GM21825 (cell line): ENCODE measurements around the gene SEMA3E.
"Not testable (repeated sequence)": the region's sequence is repeated elsewhere in the genome, so short reads cannot be mapped to it uniquely, and the experiment has no call there.

Experiments
- ATAC-seq: cut with Tn5 transposase; IDR thresholded peaks from one replicate; pipeline ENCODE4 v1.9.1; 2021; ENCODE audit warnings: mild to moderate bottlenecking, moderate library complexity; ENCODE audit not compliant: unreplicated experiment

Gene SEMA3E

GRCh38 chr7:83562960-83563359 lies 86.0 kb downstream of the SEMA3E start:
- no peak for ATAC-seq

DNA sequence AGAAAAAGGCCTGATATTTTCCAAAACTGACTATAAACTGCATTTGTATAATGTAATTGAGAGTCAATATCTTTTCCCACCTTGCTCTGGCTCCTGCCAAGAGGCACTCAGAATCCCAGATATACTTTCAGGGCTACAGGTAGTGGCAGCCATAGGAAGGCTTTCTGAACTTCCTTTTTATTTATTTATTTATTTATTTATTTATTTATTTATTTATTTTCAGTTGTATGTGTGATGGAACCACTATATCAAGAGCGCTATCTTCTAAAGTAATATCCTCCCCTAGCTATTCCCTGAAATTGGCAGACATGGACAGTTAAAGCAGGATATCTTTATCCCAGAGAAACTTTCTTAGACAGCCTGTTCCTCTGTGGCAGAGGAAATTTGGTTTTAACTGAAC lies 86.7 kb downstream of the SEMA3E start:
- ATAC-seq = no peak

DNA sequence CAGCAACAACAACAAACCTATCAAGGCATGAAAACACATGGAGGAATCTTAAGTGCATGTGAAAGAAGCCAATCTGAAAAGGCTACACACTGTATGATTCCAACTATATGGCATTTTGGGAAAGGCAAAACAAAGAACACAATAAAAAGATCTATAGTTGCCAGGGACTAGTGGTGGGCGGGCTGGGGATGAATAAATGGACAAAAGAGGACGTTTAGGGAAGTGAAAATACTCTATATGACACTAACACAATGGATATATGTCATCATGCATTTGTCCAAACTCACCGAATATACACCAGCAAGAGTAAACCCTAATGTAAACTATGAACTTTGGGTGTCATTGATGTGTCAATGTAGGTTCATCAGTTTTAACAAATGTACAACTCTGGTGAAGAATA lies 89.1 kb downstream of the SEMA3E start:
- ATAC-seq = no peak

- ATAC-seq = not testable (repeated sequence)
Measured at GRCh38 chr7:83552556-83552955, 96.4 kb downstream of the SEMA3E start.

DNA sequence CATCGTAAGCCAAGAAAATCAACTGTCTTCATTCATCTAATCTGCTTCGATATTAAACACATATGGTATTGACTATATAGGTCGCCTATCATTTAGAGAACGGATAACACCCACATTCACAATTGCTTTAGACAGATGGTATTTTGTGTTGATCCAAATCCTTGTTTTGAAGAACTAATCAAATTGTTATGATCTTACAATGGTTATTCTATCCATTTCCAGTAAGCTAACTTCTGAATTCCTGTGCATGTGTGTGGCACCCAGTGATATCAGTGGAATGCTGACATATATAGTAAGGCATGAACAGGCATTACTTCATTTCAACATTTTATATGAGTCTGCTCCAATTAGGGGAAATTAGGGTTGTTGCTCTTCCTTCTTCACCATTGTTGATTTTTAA lies 98.8 kb downstream of the SEMA3E start:
- no peak for ATAC-seq

- no peak for ATAC-seq
Measured at GRCh38 chr7:83548250-83548649, 100.7 kb downstream of the SEMA3E start.

DNA sequence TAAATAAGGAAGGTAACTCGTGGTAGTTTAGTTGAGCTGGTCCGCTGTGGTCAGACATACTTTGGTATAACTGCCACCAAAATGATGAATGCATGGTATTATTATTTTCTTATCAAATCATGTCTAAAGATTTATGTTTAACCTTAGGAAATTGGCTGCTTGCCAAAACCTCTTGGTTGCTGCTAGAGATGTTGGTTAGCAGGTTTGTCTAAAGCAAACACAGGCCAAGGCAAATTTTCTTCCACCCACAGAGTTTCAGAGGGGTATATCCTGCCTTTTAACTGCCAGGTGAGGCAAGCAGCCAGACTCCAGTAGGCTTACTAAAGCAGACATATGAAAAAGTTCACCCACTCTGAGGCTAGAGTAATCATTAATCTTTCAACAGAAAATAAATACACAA lies 101.4 kb downstream of the SEMA3E start:
- ATAC-seq = peak; percentile 60

GRCh38 chr7:83546586-83546985 lies 102.4 kb downstream of the SEMA3E start:
- no peak for ATAC-seq

DNA sequence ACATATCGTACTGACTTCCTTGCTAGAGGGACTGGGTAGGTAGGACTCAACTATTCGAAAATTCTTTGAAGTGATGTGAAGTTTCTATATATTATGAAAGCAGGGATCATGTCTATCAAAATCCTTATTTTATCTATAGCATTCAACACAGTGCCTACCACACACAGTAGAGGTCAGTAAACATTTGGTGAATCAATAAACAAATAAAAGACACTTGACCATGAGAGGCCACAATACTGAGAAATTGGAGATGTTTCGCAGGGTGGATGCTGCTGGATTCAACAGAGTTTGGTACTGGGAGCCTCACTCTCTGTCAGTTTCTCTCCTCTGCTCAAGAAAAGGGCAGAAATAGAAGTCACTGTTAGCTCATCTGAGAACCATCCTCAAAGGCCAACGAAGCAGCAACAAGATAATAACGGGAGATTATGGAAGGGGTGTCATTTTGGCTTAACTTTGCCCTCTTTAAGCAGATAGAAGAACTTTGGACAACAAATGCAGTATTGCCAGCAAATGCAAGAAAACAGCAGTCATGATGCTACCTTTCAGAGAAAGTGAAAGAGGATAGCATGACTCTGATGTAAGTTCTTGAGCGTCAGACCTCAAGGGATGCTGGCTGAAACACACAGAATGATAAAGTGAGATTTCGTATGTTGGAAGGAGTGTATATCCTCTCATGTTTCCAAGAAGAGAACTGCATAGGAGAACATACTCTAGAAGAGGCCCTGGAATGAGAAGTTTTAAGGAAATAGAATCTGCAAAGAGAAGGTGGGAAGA lies 107.6 kb downstream of the SEMA3E start:
- no peak for ATAC-seq

DNA sequence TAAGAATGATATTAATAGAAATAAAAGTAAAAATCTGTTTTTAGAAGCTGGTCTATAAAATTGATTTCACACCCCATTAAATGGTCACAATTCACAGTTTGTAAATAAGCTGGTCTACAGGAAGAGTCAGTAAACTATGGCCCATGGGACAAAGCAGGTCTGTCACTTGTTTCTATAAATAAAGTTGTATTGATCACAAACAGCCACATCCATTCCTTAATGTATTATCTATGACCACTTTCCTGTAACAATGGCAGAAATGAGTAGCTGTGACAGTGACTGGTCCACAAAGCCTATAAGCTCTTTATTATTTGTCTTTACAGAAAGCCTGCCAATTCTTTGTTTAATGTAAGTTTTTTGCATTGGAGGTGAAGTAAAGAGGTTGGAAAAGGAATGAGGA lies 114.5 kb downstream of the SEMA3E start:
- ATAC-seq = no peak

DNA sequence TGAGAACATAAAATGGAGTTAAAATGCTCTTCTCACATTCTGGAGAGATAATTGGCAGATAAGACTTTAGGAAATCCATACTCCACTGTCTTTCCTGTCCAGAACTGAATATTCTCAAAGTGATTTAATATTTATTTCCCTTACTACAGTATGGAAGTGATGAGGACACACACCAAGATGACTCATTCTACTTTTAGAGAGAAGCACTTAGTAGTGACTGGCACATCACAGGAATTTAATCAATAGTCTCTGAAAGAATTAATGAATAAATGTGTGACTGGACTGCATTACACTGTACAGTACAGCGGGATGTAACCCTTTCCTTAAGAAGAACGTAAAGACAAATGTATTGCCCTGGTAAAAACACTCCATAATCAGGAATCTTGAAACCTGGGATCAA lies 116.7 kb downstream of the SEMA3E start:
- no peak for ATAC-seq

DNA sequence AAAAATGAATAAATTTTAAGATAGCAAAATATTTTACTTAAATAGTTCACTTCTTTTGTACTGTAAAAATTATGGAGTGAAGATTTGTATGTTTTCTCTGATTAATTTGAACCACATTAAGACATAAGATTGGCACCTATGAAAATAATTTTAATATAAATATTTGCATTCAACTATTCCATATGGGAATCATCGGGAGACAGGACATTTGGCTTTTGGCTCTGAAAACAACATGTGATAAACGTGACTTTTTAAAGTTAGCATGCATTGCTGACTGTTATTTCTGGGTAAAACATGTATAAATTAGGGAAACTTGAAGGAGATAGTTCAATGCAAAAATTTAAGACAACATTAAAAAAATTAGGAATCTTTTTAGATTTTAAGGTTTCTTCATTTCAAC lies 117.2 kb downstream of the SEMA3E start:
- ATAC-seq = no peak

- no peak for ATAC-seq
Measured at GRCh38 chr7:83528925-83529423, 120.0 kb downstream of the SEMA3E start.

- no peak for ATAC-seq
Measured at GRCh38 chr7:83524277-83525075, 124.5 kb downstream of the SEMA3E start.

- ATAC-seq = no peak
Measured at GRCh38 chr7:83520726-83521125, 128.2 kb downstream of the SEMA3E start.

DNA sequence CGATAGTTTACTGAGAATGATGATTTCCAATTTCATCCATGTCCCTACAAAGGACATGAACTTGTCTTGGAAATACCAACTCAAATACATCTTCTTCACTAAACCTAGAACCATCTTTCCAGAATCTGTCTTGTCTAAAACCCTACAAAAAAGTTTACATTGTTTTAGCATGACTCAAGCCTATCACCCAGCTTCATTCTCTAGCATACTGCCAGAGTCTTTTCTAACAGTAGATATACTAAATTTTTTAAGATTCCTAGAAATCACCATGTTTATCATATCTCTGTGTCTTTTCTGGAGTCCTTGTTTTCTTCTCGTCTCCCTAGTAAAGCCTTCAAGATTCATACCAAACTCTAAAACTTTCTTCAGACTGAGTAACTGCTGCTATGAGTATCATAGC lies 129.7 kb downstream of the SEMA3E start:
- no peak for ATAC-seq

DNA sequence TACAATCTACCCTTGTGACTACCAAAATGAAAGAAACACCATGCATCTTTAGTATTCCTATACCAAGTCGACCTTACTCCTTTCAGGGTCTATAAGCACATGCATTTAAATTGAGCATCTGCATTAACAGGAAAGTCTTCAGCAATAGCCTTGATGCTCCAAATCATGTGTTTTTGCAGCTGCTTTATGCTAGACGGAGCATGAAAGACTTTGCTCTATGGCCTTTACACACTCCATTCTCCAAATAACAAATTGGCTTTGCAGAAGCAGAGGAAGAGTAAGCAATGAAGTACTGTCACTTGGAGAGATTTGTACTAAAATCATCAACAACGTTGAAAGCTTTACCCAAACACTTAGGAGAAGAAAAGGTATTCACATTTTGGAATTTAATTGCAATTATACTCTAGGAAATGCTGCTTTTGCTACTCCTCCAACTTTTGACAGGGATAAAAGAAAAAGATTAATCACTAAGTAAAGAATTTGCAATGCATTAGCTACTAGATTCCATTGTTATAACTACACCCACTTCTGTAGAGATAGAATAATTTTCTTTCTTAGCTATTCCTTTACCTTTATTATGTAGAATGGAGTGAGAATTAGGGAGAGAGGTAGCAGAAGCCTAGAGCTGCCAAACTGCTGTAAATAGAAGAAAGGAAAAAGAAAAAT lies 131.8 kb downstream of the SEMA3E start:
- ATAC-seq = no peak

DNA sequence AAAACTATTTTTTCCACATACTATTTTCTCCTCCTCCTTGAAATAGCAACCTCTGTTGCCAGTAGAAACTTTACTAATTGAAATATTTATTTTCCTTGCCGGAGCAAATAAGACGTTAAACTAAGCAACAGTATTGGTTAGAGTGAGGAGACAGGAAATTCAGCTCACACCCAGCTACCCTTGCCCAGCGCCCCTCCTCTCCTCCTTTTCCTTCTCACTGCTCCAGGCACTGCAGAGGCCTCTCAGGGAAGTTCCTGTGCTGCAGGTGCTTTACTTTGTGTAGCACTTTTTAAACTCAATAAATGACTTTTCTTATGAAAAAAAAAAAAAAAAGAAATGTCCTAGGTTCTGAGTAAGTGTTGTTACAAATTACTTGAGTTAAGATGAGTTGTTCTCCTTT lies 134.0 kb downstream of the SEMA3E start:
- no peak for ATAC-seq

DNA sequence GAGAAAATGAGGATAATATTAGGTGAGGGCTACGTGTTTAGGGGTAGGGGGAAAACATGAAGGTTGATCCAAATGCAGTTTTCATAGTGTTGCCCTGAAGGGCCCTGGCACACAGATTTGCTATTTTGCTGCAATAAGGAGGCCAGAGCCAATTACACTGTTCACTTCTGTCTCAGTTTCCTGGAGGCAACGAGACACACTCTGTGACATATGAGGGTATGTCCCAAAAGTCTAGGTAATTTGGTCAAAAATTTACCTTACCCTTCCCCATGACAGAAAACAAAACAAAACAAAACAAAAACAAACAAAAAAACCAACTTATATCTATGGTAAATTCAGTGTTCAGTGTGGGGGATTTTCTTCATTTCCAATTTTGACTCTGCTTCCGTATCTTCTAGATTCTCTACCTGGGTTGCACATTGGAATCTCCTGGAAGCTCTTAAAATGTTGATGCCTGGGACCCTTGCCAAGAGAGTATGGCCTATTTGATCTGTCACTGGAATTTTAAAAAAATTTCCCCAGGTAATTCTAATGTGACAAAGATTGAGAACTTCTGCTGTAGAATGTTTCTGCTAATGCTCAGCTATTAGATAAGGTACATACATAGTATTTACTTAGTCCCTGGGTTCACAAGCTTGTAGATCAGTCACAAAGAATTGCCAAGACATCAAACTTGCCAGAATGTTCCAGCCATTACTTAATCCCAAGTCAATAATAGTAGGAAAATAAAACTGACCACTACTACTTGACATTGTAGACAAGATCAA lies 139.5 kb downstream of the SEMA3E start:
- no peak for ATAC-seq

- ATAC-seq = no peak
Measured at GRCh38 chr7:83504330-83504729, 144.6 kb downstream of the SEMA3E start.

DNA sequence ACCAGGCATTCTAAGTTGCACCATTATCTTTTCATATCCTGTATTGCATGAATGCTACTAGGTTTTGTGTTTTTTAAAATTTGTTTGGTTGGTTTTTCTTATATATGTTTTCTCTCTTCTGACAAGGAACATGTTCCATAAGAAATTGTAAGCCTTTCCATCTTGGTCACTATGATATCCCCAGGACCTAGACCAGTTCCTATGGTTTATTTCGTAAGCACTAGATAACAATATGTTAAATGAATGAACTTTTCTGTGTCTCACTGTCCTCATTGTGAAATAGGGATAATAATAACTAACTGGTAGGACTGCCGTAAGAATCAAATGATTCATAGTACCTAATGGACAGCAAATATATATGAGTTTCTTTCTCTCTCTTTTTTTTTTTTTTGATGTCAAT lies 146.3 kb downstream of the SEMA3E start:
- ATAC-seq = no peak
